ENCODE data around the gene FKTN.

FKTN gene

DNA sequence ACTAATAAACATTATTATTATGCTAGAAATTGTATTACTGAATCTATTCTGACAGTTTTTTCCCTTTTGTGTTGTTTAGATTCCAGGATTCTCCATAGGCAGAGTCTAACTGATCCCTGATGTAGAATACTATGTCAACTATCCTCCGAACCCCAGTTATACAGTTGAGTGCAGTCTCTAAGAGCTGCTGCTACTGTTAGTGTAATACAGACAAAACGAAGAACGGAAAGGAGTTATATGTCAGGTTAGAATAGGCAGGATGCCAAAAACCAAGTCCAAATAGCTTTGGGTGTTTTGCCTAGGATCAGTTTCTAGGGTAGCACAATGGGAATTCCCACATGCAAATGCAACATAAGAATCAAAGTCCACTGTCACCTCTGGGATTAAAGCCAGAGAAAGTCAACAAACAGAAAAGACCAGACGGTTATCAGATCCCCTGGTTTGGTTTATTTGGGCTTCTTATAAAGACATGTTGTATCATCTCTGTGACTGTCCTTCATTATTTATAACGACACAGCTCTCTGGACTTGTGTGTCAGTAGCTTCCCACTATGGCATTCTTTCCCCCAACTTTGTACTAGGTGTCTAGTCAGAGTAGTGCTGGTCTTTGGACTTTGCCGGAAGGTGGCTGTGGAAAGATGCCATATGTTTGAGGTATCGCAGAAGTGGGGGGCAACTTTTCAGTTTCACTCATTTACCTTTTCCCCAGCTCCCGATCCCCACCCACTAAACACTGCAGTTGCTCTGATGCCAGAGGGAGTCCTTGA, 121.5 kb downstream of the FKTN start:
- DNase-seq: no peak

DNA sequence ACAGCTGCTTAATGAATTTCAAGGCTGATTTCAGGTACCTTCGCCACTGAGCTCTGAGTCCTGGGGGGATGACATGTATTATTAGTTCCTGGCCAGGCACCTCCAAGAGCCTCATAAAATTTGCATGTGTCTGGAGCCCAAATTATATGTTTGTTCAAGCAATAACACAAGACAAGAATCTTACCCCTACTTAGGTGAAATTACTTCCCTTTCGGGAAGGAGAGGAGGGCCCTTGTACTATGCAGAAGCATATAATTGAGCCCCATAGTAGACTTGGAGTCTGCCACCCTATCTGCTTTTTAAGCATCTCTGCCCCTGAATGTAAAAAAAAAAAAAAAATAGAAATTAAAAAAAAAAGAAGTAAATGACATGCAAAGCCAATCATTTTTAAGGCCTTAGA, 123.4 kb downstream of the FKTN start:
- no peak for DNase-seq

DNA sequence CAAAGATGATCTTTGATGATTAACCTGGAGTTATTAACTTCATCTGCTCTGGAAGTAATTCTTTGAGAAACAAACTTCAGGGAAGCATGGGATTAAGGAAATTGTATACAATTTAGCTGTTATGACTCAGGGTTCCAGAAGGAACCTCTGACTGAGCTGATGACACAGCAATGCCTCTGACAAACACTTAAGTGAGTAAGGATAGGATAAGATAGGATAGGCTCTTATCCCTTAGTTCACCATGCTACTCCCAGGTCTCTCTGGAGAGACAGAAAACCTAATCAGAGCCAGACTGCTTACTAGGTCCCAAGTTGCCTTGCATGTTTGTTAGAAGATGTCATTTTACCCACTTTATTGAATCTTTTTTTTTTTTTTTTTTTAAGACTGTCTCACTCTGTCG, 123.8 kb downstream of the FKTN start:
- no peak for DNase-seq

- DNase-seq: no peak
These were observed 125.9 kb downstream of the FKTN start for GRCh38 chr9:105683688-105684275.

GRCh38 chr9:105686936-105687335, 129.0 kb downstream of the FKTN start:
- no peak for DNase-seq

All from AML-193 (cell line).